Ramos (cell line): ENCODE results near the gene GPHN.
"Not testable (repeated sequence)": the region's sequence is repeated elsewhere in the genome, so short reads cannot be mapped to it uniquely, and the experiment has no call there.

Source experiments
- in situ Hi-C: fragments of 300-500 bp; cut with MboI; formaldehyde crosslinking; loops from one replicate; pipeline ENCODE4 v1.14.3; 2022; ENCODE audit warnings: low sequenced_read_pairs; ENCODE audit not compliant: unreplicated experiment

The GPHN gene

GRCh38 chr14:66498311-66498710 is 9.6 kb upstream of the GPHN start:
- in situ Hi-C loops: no loop called here

GRCh38 chr14:66501592-66501991 is 6.4 kb upstream of the GPHN start:
- in situ Hi-C loops: no loop called here

GRCh38 chr14:66502836-66503235 is 5.1 kb upstream of the GPHN start:
- in situ Hi-C loops: not testable (repeated sequence)

GRCh38 chr14:66503532-66503931 is 4.4 kb upstream of the GPHN start:
- in situ Hi-C loops: no loop called here

- in situ Hi-C loops: no loop called here
Measured at GRCh38 chr14:66507181-66507721, 696 bp upstream of the GPHN start.

GRCh38 chr14:66508547-66508845 is 549 bp downstream of the GPHN start:
- in situ Hi-C loops: no loop called here

- in situ Hi-C loops: no loop called here
Measured at GRCh38 chr14:66508846-66509621, 1.1 kb downstream of the GPHN start.

- in situ Hi-C loops: no loop called here
Measured at GRCh38 chr14:66509874-66510273, 1.9 kb downstream of the GPHN start.

GRCh38 chr14:66511849-66512248 is 3.9 kb downstream of the GPHN start:
- in situ Hi-C loops: no loop called here

- in situ Hi-C loops: no loop called here
Measured at GRCh38 chr14:66514213-66514612, 6.3 kb downstream of the GPHN start.

GRCh38 chr14:66530526-66530925 is 22.6 kb downstream of the GPHN start:
- in situ Hi-C loops: no loop called here

GRCh38 chr14:66539034-66539433 is 31.1 kb downstream of the GPHN start:
- in situ Hi-C loops: no loop called here

GRCh38 chr14:66540038-66540437 is 32.1 kb downstream of the GPHN start:
- in situ Hi-C loops: no loop called here

- in situ Hi-C loops: no loop called here
Measured at GRCh38 chr14:66541627-66542026, 33.7 kb downstream of the GPHN start.

- in situ Hi-C loops: no loop called here
Measured at GRCh38 chr14:66543996-66544395, 36.0 kb downstream of the GPHN start.

- in situ Hi-C loops: not testable (repeated sequence)
Measured at GRCh38 chr14:66545191-66545590, 37.2 kb downstream of the GPHN start.

GRCh38 chr14:66545751-66546150 is 37.8 kb downstream of the GPHN start:
- in situ Hi-C loops: not testable (repeated sequence)

- in situ Hi-C loops: no loop called here
Measured at GRCh38 chr14:66563731-66564130, 55.8 kb downstream of the GPHN start.

GRCh38 chr14:66568220-66568619 is 60.3 kb downstream of the GPHN start:
- in situ Hi-C loops: no loop called here

- in situ Hi-C loops: no loop called here
Measured at GRCh38 chr14:66572826-66573225, 64.9 kb downstream of the GPHN start.

GRCh38 chr14:66575014-66575413 is 67.1 kb downstream of the GPHN start:
- in situ Hi-C loops: no loop called here

GRCh38 chr14:66575939-66576338 is 68.0 kb downstream of the GPHN start:
- in situ Hi-C loops: no loop called here
